GM12878 (cell line): ENCODE data around the gene GALNT12. TPM values are rescaled to one million over a fixed set of nuclear protein-coding genes. Genes with fewer than 3 reads are reported as not detected.

Experiments used
- ATAC-seq: fragments of 200-7000 bp; cut with Tn5 transposase; 3 replicates; pipeline ENCODE4 v1.9.1; 2020; ENCODE audit warnings: mild to moderate bottlenecking, moderate library complexity
- BruUV-seq: library from RNA; stranded (reverse); fragments of 400-500 nt; replicated peaks from 2 replicates; lab custom pipeline; 2021; lab: Mats Ljungman, UMichigan
- CTCF ChIA-PET: fragments of 300-600 bp; sonication (Branson Sonifier 250); formaldehyde crosslinking; extraction: SDS; loops from one replicate; lab custom pipeline; 2021; ENCODE audit warnings: inconsistent platforms; lab: Yijun Ruan, JAX
- POLR2A ChIA-PET: fragments of 350-600 bp; formaldehyde crosslinking; extraction: SDS; loops from one replicate; lab custom pipeline; 2021; ENCODE audit warnings: inconsistent platforms; lab: Charles Lee
- RAD21 ChIA-PET: fragments of 300-600 bp; sonication (Branson Sonifier 250); formaldehyde crosslinking; loops from one replicate; lab custom pipeline; 2023; ENCODE audit warnings: antibody characterized with exemption; ENCODE audit not compliant: unreplicated experiment; lab: Charles Lee
- SMC1A ChIA-PET: fragments of 300-600 bp; sonication (Branson Sonifier 250); formaldehyde crosslinking; loops from one replicate; lab custom pipeline; 2023; ENCODE audit not compliant: unreplicated experiment, uncharacterized antibody; lab: Charles Lee
- DNase-seq: peaks from one replicate; pipeline ENCODE4 v3.0.0-alpha.2; 2011; ENCODE audit warnings: low read depth, low spot score
- FAIRE-seq: peaks from 3 replicates; lab custom pipeline; 2011; peaks lifted over from hg19 to GRCh38; lab: Jason Lieb, UNC
- H2AFZ ChIP-seq: 2 replicates; pipeline ENCODE4 v1.6.0; 2011; ENCODE audit warnings: low read depth, low read length, control low read depth; ENCODE audit not compliant: control insufficient read depth
- H3K27ac ChIP-seq: 2 replicates; pipeline ENCODE4 v1.5.1; 2011; ENCODE audit warnings: control low read depth; ENCODE audit not compliant: control insufficient read depth, insufficient read depth
- H3K27me3 ChIP-seq, 2 experiments: replicated peaks in 1 of 2; 2 replicates each; pipeline versions ENCODE4 v1.6.0 to v1.6.1; 2011; ENCODE audit warnings: low read length in 1 of 2; ENCODE audit not compliant: control insufficient read depth in 2 of 2, insufficient read depth in 2 of 2
- H3K36me3 ChIP-seq, 2 experiments: 2 replicates each; pipeline ENCODE4 v1.5.1; 2011; ENCODE audit warnings: low read length in 1 of 2; ENCODE audit not compliant: control insufficient read depth in 2 of 2, insufficient read depth in 2 of 2
- H3K4me1 ChIP-seq: 2 replicates; pipeline ENCODE4 v1.6.1; 2011; ENCODE audit warnings: mild to moderate bottlenecking, low read length, moderate library complexity, mixed read lengths; ENCODE audit not compliant: control insufficient read depth, insufficient read depth
- H3K4me2 ChIP-seq: 2 replicates; pipeline ENCODE4 v1.6.0; 2011; ENCODE audit warnings: control low read depth; ENCODE audit not compliant: control insufficient read depth, insufficient read depth
- H3K4me3 ChIP-seq: fragments of 200-600 bp; sonication (generic); 2 replicates; pipeline ENCODE4 v1.5.1; 2016
- H3K79me2 ChIP-seq: 2 replicates; pipeline ENCODE4 v1.6.0; 2011; ENCODE audit warnings: low read length; ENCODE audit not compliant: control insufficient read depth, insufficient read depth
- H3K9ac ChIP-seq: 2 replicates; pipeline ENCODE4 v1.8.0; 2011; ENCODE audit warnings: low read length, control low read depth, mixed read lengths; ENCODE audit not compliant: control insufficient read depth, insufficient read depth
- H3K9me3 ChIP-seq: replicated peaks from 3 replicates; pipeline ENCODE4 v1.5.1; 2011; ENCODE audit warnings: mild to moderate bottlenecking, low read length; ENCODE audit not compliant: control insufficient read depth, insufficient read depth
- H4K20me1 ChIP-seq: 2 replicates; pipeline ENCODE4 v1.6.0; 2011; ENCODE audit not compliant: control insufficient read depth, insufficient read depth
- BCL11A ChIP-seq: IDR thresholded peaks from 2 replicates; pipeline ENCODE4 v1.6.1; 2011; ENCODE audit warnings: low read depth, low read length
- FOXM1 ChIP-seq: IDR thresholded peaks from 2 replicates; pipeline ENCODE4 v1.6.1; 2012; ENCODE audit warnings: low read depth, mild to moderate bottlenecking, inconsistent platforms, low read length, moderate library complexity
- GABPA ChIP-seq: IDR thresholded peaks from 2 replicates; pipeline ENCODE4 v1.6.1; 2014; ENCODE audit warnings: antibody characterized with exemption, low read depth, mild to moderate bottlenecking, inconsistent platforms
- HDAC2 ChIP-seq: fragments of 200-600 bp; sonication (generic); IDR thresholded peaks from 2 replicates; pipeline ENCODE4 v1.6.1; 2017
- HDGF ChIP-seq: fragments of 450-650 bp; IDR thresholded peaks from 2 replicates; pipeline ENCODE4 v1.6.1; 2016; ENCODE audit warnings: antibody characterized with exemption
- MXI1 ChIP-seq: fragments of 150-350 bp; IDR thresholded peaks from 2 replicates; pipeline ENCODE4 v1.6.1; 2011; ENCODE audit warnings: low read depth, mild to moderate bottlenecking, inconsistent platforms, low read length, improper control_type of control experiment
- NR2F1 ChIP-seq: fragments of 450-650 bp; conservative IDR thresholded peaks from 2 replicates; pipeline ENCODE4 v1.6.1; 2017; ENCODE audit warnings: mild to moderate bottlenecking
- SMAD1 ChIP-seq: fragments of 450-650 bp; IDR thresholded peaks from 2 replicates; pipeline ENCODE4 v1.6.1; 2018; ENCODE audit warnings: mild to moderate bottlenecking, low read depth; ENCODE audit not compliant: partially characterized antibody
- TBL1XR1 ChIP-seq: IDR thresholded peaks from 2 replicates; pipeline ENCODE4 v1.6.1; 2012; ENCODE audit warnings: low read depth, low read length, improper control_type of control experiment
- TCF3 ChIP-seq: IDR thresholded peaks from 2 replicates; pipeline ENCODE4 v1.6.1; 2012; ENCODE audit warnings: low read depth, mild to moderate bottlenecking, low read length, borderline replicate concordance; ENCODE audit not compliant: insufficient read depth
- TCF7 ChIP-seq: IDR thresholded peaks from 2 replicates; pipeline ENCODE4 v1.6.1; 2014; ENCODE audit warnings: antibody characterized with exemption, borderline replicate concordance
- WGBS: methylation state at CpG from one replicate; pipeline ENCODE4 v1.1.6; 2016; ENCODE audit warnings: low lambda C conversion rate; ENCODE audit not compliant: insufficient replicate concordance, insufficient coverage; ENCODE audit errors: missing lambda C conversion rate; 5-methylcytosine and 5-hydroxymethylcytosine counted together
- in situ Hi-C: fragments of 300-500 bp; cut with MboI; formaldehyde crosslinking; loops from 9 replicates; pipeline ENCODE4 v1.14.3; 2018; ENCODE audit warnings: mixed read lengths
- intact Hi-C: fragments of 100-400 bp; cut with micrococcal nuclease; formaldehyde crosslinking; loops from one replicate; pipeline ENCODE4 v1.14.2; 2022; ENCODE audit not compliant: unreplicated experiment
- polyA plus RNA-seq, 11 experiments: library from polyadenylated mRNA; depleted of rRNA in 4 of 11; unstranded in 6 of 11; stranded (reverse) in 5 of 11; fragments of >200 nt; fragmentation: Nextera tagmentation in 4 of 11; fragmentation: Illumina TruSeq in 1 of 11; extraction: Ambion mirVana in 4 of 11; extraction: Trizol in 1 of 11; gene quantifications; 1 replicate in 1 of 11; 2 replicates in 10 of 11; pipeline versions ENCODE4 v1.2.1 to v1.2.3, GENCODE V29; 2011 to 2016; ENCODE audit warnings: inconsistent platforms in 2 of 11, missing spikeins in 2 of 11, low read depth in 1 of 11
- total RNA-seq, 4 experiments: library from RNA; depleted of rRNA in 3 of 4; stranded (reverse); fragments of >200 nt in 3 of 4; fragmentation: Illumina TruSeq in 1 of 4; extraction: Trizol in 1 of 4; gene quantifications; 2 replicates each; pipeline versions ENCODE4 v1.2.1 to v1.2.3, GENCODE V29; 2013 to 2021
- TF ChIP-seq, protein P1 (sequence below): fragments of 450-650 bp; IDR thresholded peaks from 2 replicates; pipeline ENCODE4 v1.6.1; 2017; ENCODE audit warnings: borderline replicate concordance
- TF ChIP-seq, protein P2 (sequence below): fragments of 450-650 bp; IDR thresholded peaks from 2 replicates; pipeline ENCODE4 v1.6.1; 2018; ENCODE audit warnings: borderline replicate concordance, mild to moderate bottlenecking; ENCODE audit not compliant: partially characterized antibody

GALNT12 gene
- total and polyA plus RNA-seq, 10 of the 15 experiments (the other 5 are each of a cell fraction or from before 2014, with no cell fraction given), result 0.13 to 5.3 (median 3.2) TPM

DNA sequence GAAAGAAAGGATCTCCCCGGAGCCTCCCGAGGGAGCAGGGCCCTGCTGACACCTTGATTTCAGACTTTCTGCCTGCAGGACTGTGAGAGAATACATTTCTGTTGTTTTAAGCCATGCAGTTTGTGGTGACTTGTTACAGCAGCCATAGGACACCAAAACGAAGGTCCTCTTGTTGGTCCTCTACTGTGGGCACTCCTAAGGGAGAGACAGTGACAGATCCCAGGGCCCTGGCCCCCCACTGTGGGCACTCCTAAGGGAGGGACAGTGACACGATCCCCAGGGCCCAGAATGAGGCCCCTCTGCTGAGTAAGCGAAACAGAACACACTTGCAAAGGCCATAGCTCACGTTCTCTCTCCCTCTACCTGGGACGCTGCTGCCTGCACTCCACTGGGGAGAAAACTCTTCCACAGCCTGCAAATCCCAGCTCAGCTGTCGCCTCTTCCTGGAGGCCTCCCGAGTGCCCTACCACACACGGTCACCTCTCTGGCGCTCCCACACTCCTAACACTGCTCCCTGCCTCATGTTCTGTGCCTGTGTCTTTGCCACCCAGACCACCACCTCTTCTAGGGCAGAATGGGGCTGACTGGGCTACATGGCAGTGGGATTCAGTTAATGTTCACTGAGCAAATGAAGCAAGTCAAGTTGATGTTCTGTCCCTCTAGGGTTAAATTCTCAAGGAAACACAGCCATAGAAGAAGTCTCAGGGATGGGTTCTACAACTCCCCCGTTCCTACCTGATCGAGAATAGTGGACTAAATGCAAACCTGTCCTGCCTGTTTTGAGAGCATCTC, 34.9 kb upstream of the GALNT12 start:
- no peak overlapping the region for H3K9ac ChIP-seq
- no peak overlapping the region for H2AFZ ChIP-seq
- CTCF ChIA-PET, result interaction anchor here (5.4 kb wide), 1 partner anchor 458 kb away, joined by 97 read pairs; no protein-coding TSS in a partner anchor
- no peaks in the 10 kb centered on the region for H3K27me3 ChIP-seq
- H4K20me1 ChIP-seq, result no peaks in the 10 kb centered on the region
- BruUV-seq, result no TSS peak
- FAIRE-seq (no peak), ATAC-seq (no peak), DNase-seq (no peak)
- RAD21 ChIA-PET, result no interaction called here
- no peak overlapping the region for H3K27ac ChIP-seq
- no peaks in the 10 kb centered on the region for H3K79me2 ChIP-seq
- no peaks in the 10 kb centered on the region for H3K36me3 ChIP-seq
- intact Hi-C loops, result no loop called here
- TF ChIP-seq TCF7 (no peak), TBL1XR1 (no peak), NR2F1 (no peak)
- H3K9me3 ChIP-seq, result no peaks in the 10 kb centered on the region
- in situ Hi-C loops, result loop anchor here (5.0 to 10.0 kb wide), 2 partner anchors 238 to 455 kb away; no protein-coding TSS in a partner anchor
- POLR2A ChIA-PET, result no interaction called here
- SMC1A ChIA-PET, result interaction anchor here (1.2 kb wide), 1 partner anchor 457 kb away, joined by 3 read pairs; no protein-coding TSS in a partner anchor
- no peak overlapping the region for H3K4me3 ChIP-seq
- no peak overlapping the region for H3K4me2 ChIP-seq
- H3K4me1 ChIP-seq, result no peaks in the 10 kb centered on the region
- 56% methylated on average over 13 of the region's 13 CpGs for WGBS

GRCh38 chr9:98773721-98774120, 33.7 kb upstream of the GALNT12 start:
- no peak for ATAC-seq
- Histone ChIP-seq H3K27me3 (no peaks in the 10 kb centered on the region), H3K9me3 (no peaks in the 10 kb centered on the region), H3K4me1 (no peaks in the 10 kb centered on the region), H3K27ac (no peak overlapping the region), H3K79me2 (no peaks in the 10 kb centered on the region), H3K9ac (no peak overlapping the region), H4K20me1 (no peaks in the 10 kb centered on the region), H3K4me2 (no peak overlapping the region), H2AFZ (no peak overlapping the region), H3K36me3 (no peaks in the 10 kb centered on the region), H3K4me3 (no peak overlapping the region)
- 89% methylated on average over 15 of the region's 15 CpGs for WGBS
- SMC1A ChIA-PET, result interaction anchor here (3.1 kb wide), 1 partner anchor 458 kb away, joined by 13 read pairs; no protein-coding TSS in a partner anchor
- CTCF ChIA-PET, result interaction anchor here (0.6 to 5.4 kb wide), 9 partner anchors 18 to 553 kb away, joined by 3 to 97 read pairs (median 5); no protein-coding TSS in a partner anchor
- intact Hi-C loops (no loop called here), in situ Hi-C loops (loop anchor here (5.0 to 10.0 kb wide), 2 partner anchors 239 to 456 kb away; no protein-coding TSS in a partner anchor)
- FAIRE-seq, result no peak
- RAD21 ChIA-PET, result interaction anchor here (0.6 to 4.4 kb wide), 5 partner anchors 12 to 458 kb away, joined by 3 to 24 read pairs (median 3); no protein-coding TSS in a partner anchor
- POLR2A ChIA-PET, result no interaction called here
- DNase-seq, result no peak
- no TSS peak for BruUV-seq
- TF ChIP-seq, protein P1, sequence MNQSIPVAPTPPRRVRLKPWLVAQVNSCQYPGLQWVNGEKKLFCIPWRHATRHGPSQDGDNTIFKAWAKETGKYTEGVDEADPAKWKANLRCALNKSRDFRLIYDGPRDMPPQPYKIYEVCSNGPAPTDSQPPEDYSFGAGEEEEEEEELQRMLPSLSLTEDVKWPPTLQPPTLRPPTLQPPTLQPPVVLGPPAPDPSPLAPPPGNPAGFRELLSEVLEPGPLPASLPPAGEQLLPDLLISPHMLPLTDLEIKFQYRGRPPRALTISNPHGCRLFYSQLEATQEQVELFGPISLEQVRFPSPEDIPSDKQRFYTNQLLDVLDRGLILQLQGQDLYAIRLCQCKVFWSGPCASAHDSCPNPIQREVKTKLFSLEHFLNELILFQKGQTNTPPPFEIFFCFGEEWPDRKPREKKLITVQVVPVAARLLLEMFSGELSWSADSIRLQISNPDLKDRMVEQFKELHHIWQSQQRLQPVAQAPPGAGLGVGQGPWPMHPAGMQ, result no peak
- TF ChIP-seq TCF3 (no peak), FOXM1 (no peak), HDGF (no peak), MXI1 (no peak), HDAC2 (no peak), GABPA (no peak), BCL11A (no peak), SMAD1 (no peak)
- TF ChIP-seq, protein P2, sequence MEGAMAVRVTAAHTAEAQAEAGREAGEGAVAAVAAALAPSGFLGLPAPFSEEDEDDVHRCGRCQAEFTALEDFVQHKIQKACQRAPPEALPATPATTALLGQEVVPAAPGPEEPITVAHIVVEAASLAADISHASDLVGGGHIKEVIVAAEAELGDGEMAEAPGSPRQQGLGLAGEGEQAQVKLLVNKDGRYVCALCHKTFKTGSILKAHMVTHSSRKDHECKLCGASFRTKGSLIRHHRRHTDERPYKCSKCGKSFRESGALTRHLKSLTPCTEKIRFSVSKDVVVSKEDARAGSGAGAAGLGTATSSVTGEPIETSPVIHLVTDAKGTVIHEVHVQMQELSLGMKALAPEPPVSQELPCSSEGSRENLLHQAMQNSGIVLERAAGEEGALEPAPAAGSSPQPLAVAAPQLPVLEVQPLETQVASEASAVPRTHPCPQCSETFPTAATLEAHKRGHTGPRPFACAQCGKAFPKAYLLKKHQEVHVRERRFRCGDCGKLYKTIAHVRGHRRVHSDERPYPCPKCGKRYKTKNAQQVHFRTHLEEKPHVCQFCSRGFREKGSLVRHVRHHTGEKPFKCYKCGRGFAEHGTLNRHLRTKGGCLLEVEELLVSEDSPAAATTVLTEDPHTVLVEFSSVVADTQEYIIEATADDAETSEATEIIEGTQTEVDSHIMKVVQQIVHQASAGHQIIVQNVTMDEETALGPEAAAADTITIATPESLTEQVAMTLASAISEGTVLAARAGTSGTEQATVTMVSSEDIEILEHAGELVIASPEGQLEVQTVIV, result no peak
